Activated CD4-positive, alpha-beta T cell treated with anti-CD3 and anti-CD28 coated beads for 36 hours (primary cell): ENCODE results near the gene CWC22. TPM values are rescaled to one million over a fixed set of nuclear protein-coding genes. Genes with fewer than 3 reads are reported as not detected.
"Not testable (repeated sequence)": the region's sequence is repeated elsewhere in the genome, so short reads cannot be mapped to it uniquely, and the experiment has no call there.

Source experiments
- ATAC-seq: fragments of 200-7000 bp; cut with Tn5 transposase; one replicate; pipeline ENCODE4 v1.10.0; 2021; ENCODE audit warnings: mild to moderate bottlenecking, moderate library complexity
- CTCF ChIA-PET: fragments of 350-600 bp; sonication (Branson Sonifier 250); formaldehyde crosslinking; loops from one replicate; lab custom pipeline; 2021; ENCODE audit warnings: antibody characterized with exemption; lab: Charles Lee
- POLR2A ChIA-PET: fragments of 350-600 bp; sonication (Branson Sonifier 250); formaldehyde crosslinking; loops from one replicate; lab custom pipeline; 2021; ENCODE audit warnings: antibody characterized with exemption, inconsistent platforms; lab: Charles Lee
- DNase-seq: peaks from one replicate; pipeline ENCODE4 v3.0.0-alpha.2; 2020
- H3K27ac Mint-ChIP-seq: one replicate; pipeline ENCODE4 v1.8.0; 2021; ENCODE audit warnings: mixed read lengths
- H3K27me3 Mint-ChIP-seq: one replicate; pipeline ENCODE4 v1.8.0; 2021; ENCODE audit warnings: mixed read lengths
- H3K36me3 Mint-ChIP-seq: one replicate; pipeline ENCODE4 v1.8.0; 2021; ENCODE audit warnings: low read depth, mixed read lengths
- H3K4me1 Mint-ChIP-seq: one replicate; pipeline ENCODE4 v1.8.0; 2021; ENCODE audit warnings: mixed read lengths
- H3K4me3 Mint-ChIP-seq: one replicate; pipeline ENCODE4 v1.8.0; 2021; ENCODE audit warnings: mild to moderate bottlenecking, moderate library complexity, mixed read lengths
- H3K9me3 Mint-ChIP-seq: one replicate; pipeline ENCODE4 v1.8.0; 2021; ENCODE audit warnings: low read depth, mixed read lengths
- intact Hi-C, 2 experiments: fragments of 100-400 bp; cut with DNase I in 1 of 2; cut with micrococcal nuclease in 1 of 2; formaldehyde crosslinking; loops; one replicate each; pipeline versions ENCODE4 v1.14.2 to v1.15.1; 2022 to 2024; cut with DNase I, micrococcal nuclease
- total RNA-seq, 2 experiments: library from RNA; stranded (reverse); gene quantifications; one replicate each; pipeline ENCODE4 v1.2.3, GENCODE V29; 2021

The CWC22 gene
- 10 to 100 TPM; 25.3 to 31.0 TPM for total RNA-seq

- ATAC-seq: peak; percentile 98
- CTCF ChIA-PET: interaction anchor here (0.6 kb wide), 1 partner anchor 1911 kb away, joined by 4 read pairs; no protein-coding TSS in a partner anchor
Observed at GRCh38 chr2:180006781-180007579, at the start of gene CWC22. TSS of gene CWC22 (minus strand) at chr2:180007297. CDS start at chr2:179993341, 13,956 bp downstream.

DNA sequence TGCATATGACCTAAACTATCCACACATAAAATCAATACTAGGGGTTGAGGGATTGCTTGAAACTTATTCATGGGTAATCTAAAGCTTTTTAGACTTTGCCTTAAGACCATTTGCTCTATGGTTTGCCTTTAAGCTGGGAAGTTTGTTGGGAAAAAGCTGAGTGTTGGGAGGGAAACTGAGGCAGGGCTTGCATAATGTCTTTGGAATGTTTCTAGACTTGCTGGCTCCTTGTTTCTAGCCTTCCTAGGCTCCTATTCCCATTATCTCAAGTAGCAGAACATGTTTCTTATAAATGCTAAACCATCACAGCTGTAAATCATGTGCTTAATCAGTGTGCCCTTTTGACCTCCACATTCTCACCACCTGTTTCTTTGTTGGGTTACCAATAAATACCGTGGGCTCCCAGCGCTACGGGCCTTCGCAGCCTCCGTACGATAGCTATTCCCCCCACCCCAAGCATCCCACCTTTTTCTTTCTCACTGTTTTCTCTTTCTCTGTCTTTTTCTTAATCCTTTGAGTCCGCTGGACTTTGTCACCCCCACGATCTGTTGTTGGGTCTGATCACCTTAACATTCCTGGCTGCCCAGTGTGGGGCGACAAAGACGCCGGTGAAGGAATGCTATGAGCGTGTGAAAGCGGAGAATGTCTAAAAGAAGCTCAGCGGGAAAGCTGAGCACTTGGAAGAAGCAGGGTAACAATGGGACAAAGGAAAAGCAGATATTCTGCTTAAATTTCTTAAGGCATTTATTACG lies 49.4 kb upstream of the CWC22 start:
- intact Hi-C loops: no loop called here
- Mint-ChIP-seq H3K4me1 (no peaks in the 10 kb centered on the region), H3K36me3 (no peaks in the 10 kb centered on the region), H3K9me3 (no peaks in the 10 kb centered on the region), H3K27me3 (peaks cover 7% of the 10 kb centered on the region), H3K27ac (no peak overlapping the region), H3K4me3 (no peak overlapping the region)
- no peak for DNase-seq
- CTCF ChIA-PET: no interaction called here
- POLR2A ChIA-PET: no interaction called here
- no peak for ATAC-seq

More at GRCh38 chr2:180006781-180007579, at the start of gene CWC22:
- POLR2A ChIA-PET: no interaction called here
- intact Hi-C loops: loop anchor here (1.0 to 10.0 kb wide), 5 partner anchors 742 to 1885 kb away; partner anchors contain the start of genes UBE2E3 (in 2 of the 2), ITPRID2 (in 1 of the 2) and SESTD1 (in 1 of the 2)
- H3K4me3 Mint-ChIP-seq: peak within 1 kb of the TSS; percentile 92
- peak; percentile 91 for DNase-seq
- no peaks in the 10 kb centered on the region for H3K27me3 Mint-ChIP-seq
- peak within 1 kb of the TSS; percentile 99 for H3K27ac Mint-ChIP-seq
- peaks cover 14% of the 10 kb centered on the region for H3K36me3 Mint-ChIP-seq
- no peaks in the 10 kb centered on the region for H3K9me3 Mint-ChIP-seq
- peaks cover 38% of the 10 kb centered on the region for H3K4me1 Mint-ChIP-seq

DNA sequence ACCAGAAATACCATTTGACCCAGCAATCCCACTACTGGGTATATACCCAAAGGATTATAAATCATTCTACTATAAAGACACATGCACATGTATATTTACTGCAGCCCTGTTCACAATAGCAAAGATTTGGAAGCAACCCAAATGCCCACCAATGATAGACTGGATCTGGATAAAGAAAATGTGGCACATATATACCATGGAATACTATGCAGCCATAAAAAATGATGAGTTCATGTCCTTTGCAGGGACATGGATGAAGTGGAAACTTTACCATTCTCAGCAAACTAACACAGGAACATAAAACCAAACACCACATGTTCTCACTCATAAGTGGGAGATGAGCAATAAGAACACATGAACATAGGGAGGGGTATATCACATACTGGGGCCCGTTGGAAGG lies 47.5 kb upstream of the CWC22 start:
- H3K4me1 Mint-ChIP-seq, H3K27me3 Mint-ChIP-seq, DNase-seq, H3K27ac Mint-ChIP-seq, POLR2A ChIA-PET, H3K4me3 Mint-ChIP-seq, CTCF ChIA-PET, ATAC-seq, H3K9me3 Mint-ChIP-seq, H3K36me3 Mint-ChIP-seq, intact Hi-C loops: not testable (repeated sequence)

- H3K4me1 Mint-ChIP-seq: no peaks in the 10 kb centered on the region
- ChIA-PET POLR2A (no interaction called here), CTCF (no interaction called here)
- intact Hi-C loops: no loop called here
- H3K27ac Mint-ChIP-seq: no peak overlapping the region
- ATAC-seq (no peak), DNase-seq (no peak)
- no peaks in the 10 kb centered on the region for H3K36me3 Mint-ChIP-seq
- H3K27me3 Mint-ChIP-seq: peaks cover 14% of the 10 kb centered on the region
- H3K4me3 Mint-ChIP-seq: no peak overlapping the region
- no peaks in the 10 kb centered on the region for H3K9me3 Mint-ChIP-seq
Observed at GRCh38 chr2:180050246-180050645, 43.1 kb upstream of the CWC22 start.

- DNase-seq (no peak), ATAC-seq (no peak)
- Mint-ChIP-seq H3K9me3 (no peaks in the 10 kb centered on the region), H3K27me3 (peaks cover 21% of the 10 kb centered on the region), H3K36me3 (no peaks in the 10 kb centered on the region), H3K4me3 (no peak overlapping the region), H3K27ac (no peak overlapping the region), H3K4me1 (no peaks in the 10 kb centered on the region)
- ChIA-PET POLR2A (no interaction called here), CTCF (no interaction called here)
- intact Hi-C loops: no loop called here
Observed at GRCh38 chr2:180048251-180048650, 41.2 kb upstream of the CWC22 start.

DNA sequence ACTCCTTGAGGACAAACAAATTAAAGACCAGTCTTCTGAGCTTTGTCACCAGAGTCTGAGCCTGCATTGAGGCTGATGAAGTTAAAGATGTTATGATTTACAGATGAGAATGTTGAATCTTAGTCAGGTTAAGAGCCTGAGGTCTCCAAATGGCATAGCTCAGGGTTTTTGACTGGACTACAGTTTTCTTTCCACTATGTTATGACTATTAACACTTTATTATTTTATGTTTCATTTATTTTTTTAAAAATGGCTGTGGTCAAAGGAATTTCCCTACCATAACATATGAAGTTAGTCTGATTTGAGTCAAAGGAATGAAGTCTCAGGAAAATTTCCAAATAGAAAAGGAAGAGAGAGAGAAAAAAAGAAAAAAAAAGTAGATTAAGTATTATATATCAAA lies 39.7 kb upstream of the CWC22 start:
- ChIA-PET CTCF (interaction anchor here (1.0 kb wide), 1 partner anchor 32 kb away, joined by 3 read pairs; no protein-coding TSS in a partner anchor), POLR2A (no interaction called here)
- ATAC-seq: no peak
- Mint-ChIP-seq H3K4me1 (no peaks in the 10 kb centered on the region), H3K9me3 (no peaks in the 10 kb centered on the region), H3K36me3 (no peaks in the 10 kb centered on the region), H3K27ac (no peak overlapping the region), H3K4me3 (no peak overlapping the region), H3K27me3 (peaks cover 22% of the 10 kb centered on the region)
- DNase-seq: no peak
- intact Hi-C loops: no loop called here

DNA sequence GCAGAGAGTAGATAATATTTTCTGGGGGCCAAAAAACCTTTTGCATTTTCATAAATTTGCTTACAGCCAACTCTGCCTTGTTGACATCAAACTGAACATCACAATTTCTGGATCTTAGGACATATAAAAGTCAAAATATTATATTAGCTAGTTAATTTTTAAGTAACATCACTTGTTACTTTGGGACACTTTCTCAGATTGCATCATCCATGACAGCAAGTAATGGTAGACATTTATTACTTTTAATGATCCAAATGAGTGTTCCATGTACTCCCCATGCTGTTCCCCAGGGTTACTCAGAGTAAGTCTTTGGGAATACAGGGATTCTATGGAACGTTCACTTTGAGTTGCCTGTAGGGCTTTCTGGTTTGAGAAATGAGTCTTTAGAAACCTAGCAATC lies 39.1 kb upstream of the CWC22 start:
- Mint-ChIP-seq H3K27me3 (peaks cover 24% of the 10 kb centered on the region), H3K9me3 (no peaks in the 10 kb centered on the region), H3K36me3 (no peaks in the 10 kb centered on the region), H3K4me1 (no peaks in the 10 kb centered on the region), H3K4me3 (no peak overlapping the region), H3K27ac (no peak overlapping the region)
- ChIA-PET POLR2A (no interaction called here), CTCF (interaction anchor here (1.0 kb wide), 1 partner anchor 31 kb away, joined by 3 read pairs; no protein-coding TSS in a partner anchor)
- intact Hi-C loops: no loop called here
- ATAC-seq: no peak
- DNase-seq: no peak

DNA sequence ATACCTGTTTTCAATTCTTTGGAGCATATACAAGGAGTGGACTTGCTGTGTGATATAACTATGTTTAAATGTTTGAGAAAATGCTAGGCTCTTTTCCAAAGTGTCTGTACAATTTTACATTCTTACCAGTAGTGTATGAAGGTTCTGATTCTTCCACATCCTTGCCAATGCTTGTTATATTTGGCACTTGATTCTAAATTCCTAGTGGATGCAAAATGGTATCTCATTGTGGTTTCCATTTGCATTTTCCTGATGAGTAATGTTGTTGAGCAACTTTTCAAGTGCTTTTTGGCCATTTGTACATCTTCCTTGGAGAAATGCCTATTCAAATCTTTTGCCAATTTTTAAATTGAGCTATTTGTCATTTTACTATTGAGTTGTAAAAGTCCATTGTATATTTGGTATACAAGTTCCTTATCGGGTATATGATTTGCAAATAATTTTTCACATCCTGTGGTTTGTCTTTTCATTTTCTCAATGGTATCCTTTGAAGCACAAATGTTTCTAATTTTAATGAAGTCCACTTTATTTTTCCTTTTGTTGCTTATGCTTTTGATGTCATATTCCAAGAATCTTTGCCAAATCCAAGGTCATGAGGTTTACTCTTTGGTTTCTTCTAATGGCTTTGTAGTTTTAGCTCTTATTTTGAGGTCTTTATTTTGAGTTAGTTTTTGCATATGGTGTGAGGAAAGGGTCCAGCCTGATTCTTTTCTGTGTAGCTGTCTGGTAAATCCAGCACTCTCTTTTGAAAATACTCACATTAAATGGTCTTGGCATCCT lies 33.2 kb upstream of the CWC22 start:
- POLR2A ChIA-PET: no interaction called here

GRCh38 chr2:180038997-180039396 lies 31.9 kb upstream of the CWC22 start:
- Mint-ChIP-seq H3K27me3 (peaks cover 41% of the 10 kb centered on the region), H3K4me3 (no peak overlapping the region), H3K27ac (no peak overlapping the region), H3K36me3 (no peaks in the 10 kb centered on the region), H3K4me1 (no peaks in the 10 kb centered on the region), H3K9me3 (no peaks in the 10 kb centered on the region)
- ChIA-PET POLR2A (no interaction called here), CTCF (no interaction called here)
- intact Hi-C loops: no loop called here
- DNase-seq: no peak
- no peak for ATAC-seq

More for the DNA sequence above, 33.2 kb upstream of the CWC22 start:
- DNase-seq (no peak), ATAC-seq (no peak)
- intact Hi-C loops: no loop called here
- peaks cover 37% of the 10 kb centered on the region for H3K27me3 Mint-ChIP-seq
- no peaks in the 10 kb centered on the region for H3K9me3 Mint-ChIP-seq
- no peak overlapping the region for H3K27ac Mint-ChIP-seq
- H3K36me3 Mint-ChIP-seq: no peaks in the 10 kb centered on the region
- H3K4me1 Mint-ChIP-seq: no peaks in the 10 kb centered on the region
- CTCF ChIA-PET: interaction anchor here (0.6 kb wide), 1 partner anchor 595 kb away, joined by 4 read pairs; no protein-coding TSS in a partner anchor
- no peak overlapping the region for H3K4me3 Mint-ChIP-seq

DNA sequence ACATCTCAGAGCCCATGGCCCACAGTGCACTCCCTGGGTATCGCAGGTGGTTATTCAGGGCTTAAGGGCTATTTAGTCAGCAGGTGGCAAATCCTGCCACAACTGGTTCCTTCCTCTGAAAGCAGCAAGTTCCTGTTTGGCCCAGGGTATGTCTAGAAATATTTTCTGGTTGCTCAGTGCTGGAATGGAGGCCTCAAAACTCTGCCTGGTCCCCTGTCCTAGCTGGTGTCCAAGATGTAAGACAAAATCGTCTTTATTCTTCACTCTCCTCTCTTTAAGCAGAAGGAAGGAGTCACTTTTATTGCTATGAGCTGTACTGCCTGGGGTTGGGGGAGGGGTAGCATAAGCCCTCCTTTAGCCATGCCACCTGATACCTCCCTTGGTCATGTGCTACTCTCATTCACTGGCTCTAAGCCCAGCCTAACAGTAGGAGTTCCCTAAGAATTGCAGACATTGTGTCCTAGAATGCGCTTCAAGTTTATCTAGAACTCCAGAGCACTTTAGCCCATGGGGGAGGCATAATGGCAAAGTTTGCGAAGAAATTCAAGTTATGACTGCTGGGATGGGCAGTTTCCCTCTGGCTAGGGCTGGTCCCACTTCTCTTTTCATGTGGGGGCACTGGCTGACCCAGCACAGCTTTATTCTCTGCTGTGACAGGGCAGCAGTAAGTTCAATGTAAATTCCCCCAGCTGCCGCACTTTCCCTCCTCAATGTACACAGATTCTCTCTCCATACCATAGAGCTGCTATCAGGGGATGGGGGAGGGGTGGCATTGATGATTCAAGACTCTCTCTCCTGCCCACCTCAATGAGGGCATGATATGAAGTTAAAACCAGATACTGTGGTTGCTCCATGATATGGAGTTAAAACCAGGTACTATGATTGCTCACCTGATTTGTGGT lies 27.1 kb upstream of the CWC22 start:
- H3K27me3 Mint-ChIP-seq: peaks cover 44% of the 10 kb centered on the region
- intact Hi-C loops: no loop called here
- POLR2A ChIA-PET: no interaction called here
- no peak for DNase-seq
- no peak overlapping the region for H3K27ac Mint-ChIP-seq
- H3K4me1 Mint-ChIP-seq: no peaks in the 10 kb centered on the region
- ATAC-seq: no peak
- H3K9me3 Mint-ChIP-seq: peaks cover 9% of the 10 kb centered on the region
- CTCF ChIA-PET: no interaction called here
- H3K4me3 Mint-ChIP-seq: no peak overlapping the region
- no peaks in the 10 kb centered on the region for H3K36me3 Mint-ChIP-seq
